H1 (cell line): Measurements from ENCODE around the gene CFAP74. TPM values are rescaled to one million over a fixed set of nuclear protein-coding genes. Genes with fewer than 3 reads are reported as not detected.

Source experiments
- BRCA1 ChIP-seq: IDR thresholded peaks from 2 replicates; pipeline ENCODE4 v1.6.1; 2012; ENCODE audit warnings: low read depth, low read length, improper control_type of control experiment
- KDM4A ChIP-seq: IDR thresholded peaks from one replicate; pipeline ENCODE4 v1.7.1; 2012; ENCODE audit warnings: low read depth, mild to moderate bottlenecking, moderate library complexity, low read length, inconsistent platforms; ENCODE audit not compliant: severe bottlenecking
- RBBP5 ChIP-seq: IDR thresholded peaks from 2 replicates; pipeline ENCODE4 v1.7.1; 2012; ENCODE audit warnings: low read depth, mild to moderate bottlenecking, inconsistent platforms, low read length, moderate library complexity, borderline replicate concordance
- SIN3A ChIP-seq, 2 experiments: IDR thresholded peaks in 1 of 2; conservative IDR thresholded peaks in 1 of 2; 2 replicates each; pipeline ENCODE4 v1.6.1; 2011 to 2012; ENCODE audit warnings: low read length in 2 of 2, improper control_type of control experiment in 1 of 2, low read depth in 1 of 2, mild to moderate bottlenecking in 1 of 2
- polyA plus RNA-seq, 7 experiments: library from polyadenylated mRNA; depleted of rRNA in 3 of 7; stranded (reverse) in 5 of 7; unstranded in 2 of 7; fragments of >200 nt in 5 of 7; fragments of 200-250 nt in 2 of 7; gene quantifications; 1 replicate in 5 of 7; 2 replicates in 1 of 7; 4 replicates in 1 of 7; pipeline versions ENCODE4 v1.2.1 to v1.2.3, GENCODE V29; 2011 to 2013; ENCODE audit warnings: missing spikeins in 2 of 7, mixed read lengths in 2 of 7
- total RNA-seq: library from RNA; stranded (reverse); fragmentation: NEBNext Ultra II Directional; extraction: Animal tissue kit (Norgen Biotek cat#: 25700); gene quantifications from 2 replicates; pipeline ENCODE4 v1.2.1, GENCODE V29; 2021

The CFAP74 gene
- total and polyA plus RNA-seq, 2 of the 8 experiments (the other 6 are each of a cell fraction or from before 2014, with no cell fraction given): 0.09 to 0.20 TPM

DNA sequence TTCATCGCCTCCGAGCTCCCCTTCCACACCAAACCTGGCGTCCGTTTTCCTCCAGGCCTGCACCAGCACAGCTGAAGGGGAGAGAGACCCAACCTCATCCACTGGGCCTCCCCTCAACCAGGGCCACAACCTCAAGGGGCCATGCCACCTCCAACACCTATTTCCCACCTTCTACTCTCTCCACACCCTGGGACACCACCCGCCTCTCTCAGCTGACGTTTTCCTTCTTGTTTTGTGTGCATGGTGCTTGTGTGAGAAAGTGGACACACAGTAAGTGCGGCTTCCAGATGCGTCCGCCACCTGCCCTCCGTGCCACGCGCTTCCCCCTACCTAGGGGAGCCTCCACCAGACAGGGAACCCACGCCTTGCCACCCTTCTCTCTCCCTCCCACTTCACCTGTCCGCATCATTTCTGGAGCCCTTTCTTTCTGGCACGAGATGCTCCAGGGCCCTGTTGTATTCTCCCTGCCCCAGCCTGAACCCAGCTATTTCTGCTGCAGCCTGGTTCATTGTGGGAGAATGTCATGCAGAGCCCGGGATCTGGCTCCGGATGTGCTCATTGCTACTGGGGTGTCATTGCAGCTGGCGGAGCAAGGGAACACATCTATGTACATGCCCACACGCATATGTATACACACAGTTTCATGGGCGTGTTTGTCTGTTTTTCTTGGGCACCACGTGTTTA lies 111.4 kb downstream of the CFAP74 start (continued):
- TF ChIP-seq RBBP5 (no peak), BRCA1 (no peak), SIN3A (conservative IDR thresholded peaks at IDR 0.05 in 1 of 2, IDR thresholded peaks at IDR 0.05 in 1 of 2; ENCODE audit: low read depth in 1 of 2, low read length in 2 of 2) (no peak), KDM4A (no peak)
